ENCODE measurements around the gene GOLGA6L7. TPM values are rescaled to one million over a fixed set of nuclear protein-coding genes. Genes with fewer than 3 reads are reported as not detected.
A peak's percentile ranks its signal among the peaks of the same experiment; 100 is the strongest.

The GOLGA6L7 gene
- total RNA-seq, 2 donors from 2014 or later = not detected

DNA sequence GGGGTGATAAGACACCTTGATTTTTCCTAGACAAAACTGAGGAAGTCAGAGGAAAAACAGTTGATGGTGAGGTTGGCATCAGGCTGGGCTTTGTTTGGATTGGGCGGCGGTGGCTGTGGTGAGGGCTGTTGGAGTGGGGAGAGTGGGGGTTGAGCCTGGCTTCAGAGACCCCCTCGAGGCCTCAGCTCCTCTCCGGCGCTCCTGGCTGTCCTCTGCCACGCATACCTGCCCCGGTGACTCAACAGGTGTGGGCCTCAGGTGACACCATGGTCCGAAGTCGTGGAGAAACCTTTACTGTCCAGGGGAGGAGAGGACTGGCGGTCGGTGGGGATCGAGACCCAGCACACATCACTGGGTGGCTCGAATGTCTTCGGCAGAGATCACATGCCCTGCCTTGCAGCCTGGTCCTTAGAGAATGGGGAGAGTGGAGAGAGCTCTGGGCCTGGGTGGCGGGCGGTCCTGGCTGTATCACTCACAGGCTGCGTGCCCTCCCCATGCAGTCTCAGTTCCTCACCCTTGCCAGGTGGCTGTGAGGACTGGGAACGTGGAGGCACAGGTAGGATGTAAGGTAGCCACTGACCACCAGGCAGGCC, 40.0 kb upstream of the GOLGA6L7 start:
- Mint-ChIP-seq H3K9me3 (no peaks in the 10 kb centered on the region), H3K4me1 (ENCODE audit: low read depth in 2 of 2) (peaks cover 34 to 38% of the 10 kb centered on the region in 2 donors), H3K4me3 (no peak overlapping the region), H3K27me3 (no peaks in the 10 kb centered on the region), H3K36me3 (no peaks in the 10 kb centered on the region), H3K27ac (peak overlapping the region in 1 of 2 donors; percentile 61)
- DNase-seq (ENCODE audit: low spot score) (peak; percentile 39), ATAC-seq (no peak)

- ATAC-seq (no peak), DNase-seq (ENCODE audit: low spot score) (peak; percentile 22)
- Mint-ChIP-seq H3K27me3 (no peaks in the 10 kb centered on the region), H3K4me3 (peak overlapping the region; percentile 85), H3K9me3 (no peaks in the 10 kb centered on the region), H3K36me3 (no peaks in the 10 kb centered on the region), H3K4me1 (ENCODE audit: low read depth in 2 of 2) (peaks cover 27 to 33% of the 10 kb centered on the region in 2 donors), H3K27ac (peak overlapping the region in 1 of 2 donors; percentile 61)
Measured at GRCh38 chr15:28887339-28888174, 39.1 kb upstream of the GOLGA6L7 start.

DNA sequence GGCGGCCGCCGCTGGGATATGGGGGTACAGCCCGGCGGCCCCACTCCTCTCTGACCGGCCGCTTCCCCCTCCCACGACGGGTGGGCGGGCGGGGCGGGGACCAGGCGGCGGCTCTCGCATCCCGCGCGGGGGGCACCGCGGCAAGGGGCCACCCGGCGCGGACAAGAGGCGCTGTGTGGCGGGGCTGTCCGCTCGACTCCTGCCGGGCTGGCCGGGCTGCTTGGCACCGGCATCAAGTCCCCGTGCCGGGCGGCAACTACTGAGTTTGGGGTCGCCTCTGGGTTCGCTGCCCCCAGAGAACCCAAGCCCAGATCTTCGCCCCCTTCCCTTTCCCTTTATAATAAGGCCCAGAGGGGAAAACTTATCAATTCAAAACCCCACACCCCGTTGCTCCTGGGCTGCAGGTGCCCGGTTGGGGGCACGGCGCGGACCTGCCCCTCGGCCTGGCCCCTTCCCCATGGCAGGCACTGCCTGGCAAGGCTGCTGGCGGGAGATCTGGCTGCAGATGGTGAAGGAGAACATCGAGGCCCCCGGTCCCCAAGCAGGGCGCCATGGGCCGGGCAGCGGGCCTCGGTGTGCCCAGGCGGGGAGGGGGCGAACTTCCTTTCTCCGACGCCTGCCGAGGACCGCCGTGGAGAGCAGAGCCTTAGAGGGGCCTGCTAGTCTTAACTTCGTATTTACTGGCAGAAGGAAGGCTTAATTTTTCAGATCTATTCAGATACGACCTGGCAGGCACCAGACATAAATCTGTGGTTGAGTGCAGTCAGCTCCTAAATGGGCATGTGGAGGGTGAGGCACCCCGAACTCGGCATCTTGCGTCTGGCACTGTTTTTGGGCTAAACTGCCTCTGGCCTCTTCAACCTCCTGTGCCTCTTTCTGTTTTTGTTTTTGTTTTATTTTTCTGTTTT, 38.2 kb upstream of the GOLGA6L7 start:
- Mint-ChIP-seq H3K4me3 (peak overlapping the region; percentile 85), H3K9me3 (no peaks in the 10 kb centered on the region), H3K27ac (peak overlapping the region in 1 of 2 donors; percentile 61), H3K27me3 (no peaks in the 10 kb centered on the region), H3K4me1 (ENCODE audit: low read depth in 2 of 2) (peaks cover 27 to 33% of the 10 kb centered on the region in 2 donors), H3K36me3 (no peaks in the 10 kb centered on the region)
- peak; percentile 59 for DNase-seq (ENCODE audit: low spot score)
- peak; percentile 2 to 24 for ATAC-seq

GRCh38 chr15:28885630-28886430, 37.4 kb upstream of the GOLGA6L7 start, which contains the start of gene APBA2:
APBA2 (plus strand) TSS chr15:28885974; CDS start chr15:29053885, 167,911 bp downstream.
- DNase-seq (ENCODE audit: low spot score) (peak; percentile 61), ATAC-seq (peak; percentile 67 to 79)
- Mint-ChIP-seq H3K27ac (no peak within 1 kb of the TSS), H3K36me3 (no peaks in the 10 kb centered on the region), H3K4me3 (peak within 1 kb of the TSS; percentile 85), H3K4me1 (ENCODE audit: low read depth in 2 of 2) (peaks cover 19 to 30% of the 10 kb centered on the region in 2 donors), H3K9me3 (no peaks in the 10 kb centered on the region), H3K27me3 (no peaks in the 10 kb centered on the region)

DNA sequence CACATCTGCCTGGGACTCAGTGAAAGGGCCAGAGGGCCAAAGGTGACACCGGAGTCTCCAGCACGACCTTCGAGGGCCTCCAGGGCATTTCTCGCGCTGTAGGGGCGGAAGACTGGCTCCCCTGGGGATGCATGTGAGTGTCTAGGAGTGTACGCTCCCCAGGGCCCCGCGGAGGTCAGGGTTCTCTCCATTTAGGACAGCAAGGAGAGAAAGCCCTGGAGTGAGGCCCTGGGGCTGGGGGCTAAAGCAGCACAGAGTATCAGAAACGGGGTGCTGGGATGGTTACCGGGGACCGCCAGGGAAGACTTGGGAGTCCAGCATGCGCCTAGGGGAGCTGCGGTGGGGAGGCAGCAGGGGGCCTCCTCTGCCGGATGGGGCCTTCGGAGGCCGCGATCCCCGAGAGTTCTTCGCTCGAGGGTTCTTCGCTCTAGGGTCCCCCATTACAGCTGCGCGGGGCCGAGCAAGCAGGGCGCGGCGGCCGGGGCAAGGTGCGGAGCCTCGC, 36.7 kb upstream of the GOLGA6L7 start:
- no peaks in the 10 kb centered on the region for H3K27me3 Mint-ChIP-seq
- H3K36me3 Mint-ChIP-seq = no peaks in the 10 kb centered on the region
- ATAC-seq (peak in 1 of 2 donors; percentile 3), DNase-seq (ENCODE audit: low spot score) (peak; percentile 61)
- peak overlapping the region; percentile 25 for H3K4me3 Mint-ChIP-seq
- no peaks in the 10 kb centered on the region for H3K9me3 Mint-ChIP-seq
- no peak overlapping the region for H3K27ac Mint-ChIP-seq
- H3K4me1 Mint-ChIP-seq (ENCODE audit: low read depth in 2 of 2) = peaks cover 13 to 24% of the 10 kb centered on the region in 2 donors

- Mint-ChIP-seq H3K36me3 (no peaks in the 10 kb centered on the region), H3K4me3 (no peak overlapping the region), H3K27ac (no peak overlapping the region), H3K4me1 (ENCODE audit: low read depth in 2 of 2) (peaks cover 5 to 15% of the 10 kb centered on the region in 2 donors), H3K27me3 (no peaks in the 10 kb centered on the region), H3K9me3 (no peaks in the 10 kb centered on the region)
- ATAC-seq (no peak), DNase-seq (ENCODE audit: low spot score) (peak; percentile 41)
Measured at GRCh38 chr15:28884151-28884940, 35.9 kb upstream of the GOLGA6L7 start.

DNA sequence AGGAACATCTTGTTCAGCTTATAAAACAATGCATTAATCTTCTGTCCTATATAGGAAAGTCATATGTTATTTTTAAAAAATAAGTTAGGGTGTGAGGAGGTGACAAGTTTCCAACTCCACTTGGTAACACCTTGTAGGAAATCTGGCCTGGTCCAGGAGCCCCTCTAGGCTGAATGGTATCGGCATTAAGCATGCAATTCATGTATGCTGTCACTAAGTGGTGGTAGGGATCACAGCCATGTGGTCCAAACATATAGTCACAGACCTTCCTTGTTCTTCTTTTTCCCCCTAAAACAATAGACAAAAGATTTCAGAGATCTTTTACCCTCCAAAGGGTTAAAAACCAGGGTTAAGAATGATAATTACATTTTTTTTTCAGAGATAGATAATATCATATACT, 33.2 kb upstream of the GOLGA6L7 start:
- Mint-ChIP-seq H3K27me3 (no peaks in the 10 kb centered on the region), H3K27ac (no peak overlapping the region), H3K36me3 (no peaks in the 10 kb centered on the region), H3K4me1 (ENCODE audit: low read depth in 2 of 2) (no peaks in the 10 kb centered on the region), H3K4me3 (no peak overlapping the region), H3K9me3 (no peaks in the 10 kb centered on the region)
- DNase-seq (ENCODE audit: low spot score) (no peak), ATAC-seq (no peak)

- Mint-ChIP-seq H3K4me1 (ENCODE audit: low read depth in 2 of 2) (no peaks in the 10 kb centered on the region), H3K9me3 (no peaks in the 10 kb centered on the region)
- ATAC-seq = no peak
Measured at GRCh38 chr15:28881170-28881569, 32.7 kb upstream of the GOLGA6L7 start.

GRCh38 chr15:28880680-28881079, 32.2 kb upstream of the GOLGA6L7 start:
- Mint-ChIP-seq H3K9me3 (no peaks in the 10 kb centered on the region), H3K27me3 (peaks cover 0 to 2% of the 10 kb centered on the region in 2 donors), H3K4me1 (ENCODE audit: low read depth in 2 of 2) (peaks cover 0 to 2% of the 10 kb centered on the region in 2 donors), H3K4me3 (no peak overlapping the region), H3K27ac (no peak overlapping the region), H3K36me3 (no peaks in the 10 kb centered on the region)
- ATAC-seq (no peak), DNase-seq (ENCODE audit: low spot score) (no peak)

More at GRCh38 chr15:28881170-28881569, 32.7 kb upstream of the GOLGA6L7 start:
- Mint-ChIP-seq H3K4me3 (no peak overlapping the region), H3K27ac (no peak overlapping the region), H3K27me3 (no peaks in the 10 kb centered on the region), H3K36me3 (no peaks in the 10 kb centered on the region)
- DNase-seq (ENCODE audit: low spot score) = no peak

GRCh38 chr15:28879551-28879950, 31.1 kb upstream of the GOLGA6L7 start:
- no peak for ATAC-seq
- Mint-ChIP-seq H3K9me3 (no peaks in the 10 kb centered on the region), H3K4me3 (no peak overlapping the region), H3K36me3 (no peaks in the 10 kb centered on the region), H3K27me3 (peaks cover 0 to 2% of the 10 kb centered on the region in 2 donors), H3K27ac (no peak overlapping the region), H3K4me1 (ENCODE audit: low read depth in 2 of 2) (peaks cover 0 to 2% of the 10 kb centered on the region in 2 donors)
- DNase-seq (ENCODE audit: low spot score) = no peak

DNA sequence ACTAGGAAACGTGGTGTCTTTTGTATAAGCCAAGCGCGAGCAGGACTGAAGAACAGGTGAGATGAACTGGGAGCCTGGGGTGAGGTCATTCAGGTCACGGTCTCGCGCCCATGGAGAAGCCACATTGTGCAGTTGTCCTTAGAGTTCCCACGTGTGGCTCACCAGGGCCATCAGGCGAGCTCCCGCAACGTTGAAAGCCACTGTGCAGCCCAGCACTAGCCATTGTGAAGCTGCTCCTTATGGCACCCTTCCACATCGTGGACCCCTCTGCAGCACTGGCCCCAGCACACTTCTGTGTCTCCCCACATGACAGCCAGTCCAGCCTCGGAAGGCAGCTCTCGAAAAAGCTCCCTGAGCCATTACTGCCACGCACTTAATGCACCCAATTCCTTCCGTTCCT, 29.8 kb upstream of the GOLGA6L7 start:
- Mint-ChIP-seq H3K27me3 (peaks cover 0 to 2% of the 10 kb centered on the region in 2 donors), H3K4me3 (no peak overlapping the region), H3K36me3 (no peaks in the 10 kb centered on the region), H3K9me3 (no peaks in the 10 kb centered on the region), H3K27ac (no peak overlapping the region), H3K4me1 (ENCODE audit: low read depth in 2 of 2) (peaks cover 0 to 4% of the 10 kb centered on the region in 2 donors)
- DNase-seq (ENCODE audit: low spot score) = no peak
- ATAC-seq = no peak

DNA sequence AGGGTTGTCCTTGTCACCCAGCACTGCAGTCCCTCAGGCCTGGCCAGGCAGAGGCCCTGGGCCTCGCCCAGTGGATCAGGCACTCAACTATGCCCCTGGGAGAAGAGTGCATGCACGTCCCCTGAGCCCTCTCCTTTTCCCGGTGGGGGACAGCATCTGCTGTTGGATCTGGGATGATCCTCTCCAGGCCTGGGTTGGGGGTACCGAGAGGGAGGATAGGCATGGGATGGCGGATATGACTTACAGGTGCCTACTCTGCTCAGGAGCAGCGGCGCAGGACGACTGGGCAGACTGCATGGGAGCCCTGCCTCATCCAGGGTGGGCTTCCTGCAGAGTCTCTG, 28.4 kb upstream of the GOLGA6L7 start:
- Mint-ChIP-seq H3K36me3 (no peaks in the 10 kb centered on the region), H3K9me3 (no peaks in the 10 kb centered on the region), H3K4me1 (ENCODE audit: low read depth in 2 of 2) (peaks cover 0 to 6% of the 10 kb centered on the region in 2 donors), H3K27me3 (peaks cover 0 to 2% of the 10 kb centered on the region in 2 donors), H3K4me3 (no peak overlapping the region), H3K27ac (no peak overlapping the region)
- no peak for ATAC-seq
- no peak for DNase-seq (ENCODE audit: low spot score)

Data from natural killer cell treated with Interleukin-12 subunit alpha and Interleukin-12 subunit beta and Interleukin-15 and Interleukin-18, amount 100 ng/mL, for 72 hours (primary cell).